Measurements from ENCODE around the gene ZNF865. TPM values are rescaled to one million over a fixed set of nuclear protein-coding genes. Genes with fewer than 3 reads are reported as not detected.

ZNF865 gene
- total and polyA plus RNA-seq, 8 donors = 5.7 to 9.7 (median 7.8) TPM

DNA sequence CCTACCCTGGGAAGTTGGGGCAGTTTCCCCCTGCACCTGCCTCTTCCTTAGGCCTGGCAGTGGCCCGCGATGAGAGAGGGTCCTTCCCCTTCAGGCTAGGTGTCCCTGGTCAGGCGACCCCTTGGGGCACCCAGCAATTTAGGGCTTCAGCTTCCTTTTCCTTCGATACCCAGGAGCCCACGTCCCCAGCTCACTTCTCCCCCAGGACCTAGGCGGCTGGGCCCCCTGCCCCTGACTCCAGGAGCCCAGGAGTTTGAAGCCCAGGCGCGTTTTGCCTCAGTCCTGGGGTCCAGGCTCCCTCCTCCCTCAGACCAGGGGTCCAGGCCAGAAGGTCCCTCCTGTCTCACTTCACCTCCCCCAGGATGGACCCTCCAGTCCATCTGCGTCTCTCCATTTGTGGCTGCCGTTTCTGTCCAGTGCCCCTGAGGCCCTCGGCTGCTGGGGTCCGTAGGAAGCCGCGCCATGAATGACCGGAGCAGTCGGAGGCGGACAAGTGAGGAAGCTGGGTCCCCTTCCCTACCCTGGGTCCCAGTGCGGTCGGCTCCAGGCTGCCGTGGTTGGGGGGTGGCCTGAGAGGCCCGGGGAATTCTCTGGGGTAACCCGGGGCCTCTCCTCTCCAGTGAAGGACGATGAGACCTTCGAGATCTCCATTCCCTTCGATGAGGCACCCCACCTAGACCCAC is 43.3 kb downstream of the ZNF865 start:
- ATAC-seq (no peak), FAIRE-seq (no peak), DNase-seq (peak in 2 of 6 donors; percentile 50 to 75)
- peaks cover 3 to 12% (median 6%) of the 10 kb centered on the region in 3 donors for H3K4me1 ChIP-seq
- H3K27me3 ChIP-seq = no peaks in the 10 kb centered on the region
- H3K36me3 ChIP-seq = no peaks in the 10 kb centered on the region
- WGBS, 2 donors = 36 to 40% methylated on average over 25 of the region's 25 CpGs
- H3K4me3 ChIP-seq = peak overlapping the region; percentile 81 to 93 (median 90)
- peak overlapping the region; percentile 46 to 68 (median 62) for H3K27ac ChIP-seq
- intact Hi-C loops (cut with DNase I) = no loop called here
- H3K9me3 ChIP-seq = no peaks in the 10 kb centered on the region
- TF ChIP-seq, protein P1, sequence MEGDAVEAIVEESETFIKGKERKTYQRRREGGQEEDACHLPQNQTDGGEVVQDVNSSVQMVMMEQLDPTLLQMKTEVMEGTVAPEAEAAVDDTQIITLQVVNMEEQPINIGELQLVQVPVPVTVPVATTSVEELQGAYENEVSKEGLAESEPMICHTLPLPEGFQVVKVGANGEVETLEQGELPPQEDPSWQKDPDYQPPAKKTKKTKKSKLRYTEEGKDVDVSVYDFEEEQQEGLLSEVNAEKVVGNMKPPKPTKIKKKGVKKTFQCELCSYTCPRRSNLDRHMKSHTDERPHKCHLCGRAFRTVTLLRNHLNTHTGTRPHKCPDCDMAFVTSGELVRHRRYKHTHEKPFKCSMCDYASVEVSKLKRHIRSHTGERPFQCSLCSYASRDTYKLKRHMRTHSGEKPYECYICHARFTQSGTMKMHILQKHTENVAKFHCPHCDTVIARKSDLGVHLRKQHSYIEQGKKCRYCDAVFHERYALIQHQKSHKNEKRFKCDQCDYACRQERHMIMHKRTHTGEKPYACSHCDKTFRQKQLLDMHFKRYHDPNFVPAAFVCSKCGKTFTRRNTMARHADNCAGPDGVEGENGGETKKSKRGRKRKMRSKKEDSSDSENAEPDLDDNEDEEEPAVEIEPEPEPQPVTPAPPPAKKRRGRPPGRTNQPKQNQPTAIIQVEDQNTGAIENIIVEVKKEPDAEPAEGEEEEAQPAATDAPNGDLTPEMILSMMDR (IDR thresholded peaks at IDR 0.05) = no peak

DNA sequence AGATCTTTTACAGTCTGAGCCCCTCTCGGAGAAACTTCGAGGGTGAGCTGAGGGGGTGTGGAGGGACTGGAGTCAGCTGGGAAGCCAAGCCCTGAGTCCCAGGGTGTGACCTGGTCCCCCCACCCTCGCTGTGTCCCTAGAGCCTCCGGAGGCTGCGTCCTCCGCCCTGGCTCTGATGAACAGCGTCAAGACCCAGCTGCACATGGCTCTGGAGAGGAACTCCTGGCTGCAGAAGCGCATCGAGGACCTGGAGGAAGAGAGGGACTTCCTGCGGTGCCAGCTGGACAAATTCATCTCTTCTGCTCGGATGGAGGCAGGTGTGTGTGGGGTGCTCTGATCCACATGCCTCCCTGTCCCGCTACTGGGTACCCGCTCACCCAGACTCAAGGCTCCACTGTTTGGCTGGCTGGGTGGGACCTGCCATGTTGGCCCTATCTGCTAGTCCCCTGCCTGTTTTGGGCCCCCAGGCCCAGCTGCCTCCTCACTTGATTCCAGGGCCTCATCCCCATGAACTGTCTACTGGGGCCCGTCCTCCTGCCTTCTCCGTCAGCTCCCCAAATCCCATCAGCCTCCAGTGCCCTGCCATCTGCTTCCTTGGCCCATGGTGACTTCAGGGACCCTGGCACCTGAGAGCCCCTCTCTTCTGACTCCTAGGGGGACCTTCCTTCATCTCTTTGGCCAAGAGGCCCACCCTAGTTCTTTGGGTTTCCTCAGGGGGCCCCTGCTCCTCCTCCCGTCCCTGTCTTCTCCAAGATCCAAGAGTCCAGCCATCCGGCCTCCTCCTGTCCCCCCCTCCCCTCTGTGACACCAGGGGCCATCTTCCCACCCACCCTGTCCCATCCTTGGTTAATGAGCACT is 44.0 kb downstream of the ZNF865 start:
- DNase-seq = peak in 2 of 6 donors; percentile 37 to 67
- peaks cover 0 to 12% (median 6%) of the 10 kb centered on the region in 3 donors for H3K4me1 ChIP-seq
- TF ChIP-seq, protein P1 (IDR thresholded peaks at IDR 0.05) = no peak

GRCh38 chr19:55650126-55650557 is 44.7 kb downstream of the ZNF865 start:
- H3K4me1 ChIP-seq = peaks cover 0 to 12% (median 6%) of the 10 kb centered on the region in 3 donors
- no peaks in the 10 kb centered on the region for H3K9me3 ChIP-seq
- DNase-seq = peak in 2 of 6 donors; percentile 21 to 33
- WGBS, 2 donors = 79 to 93% methylated on average over 4 of the region's 4 CpGs
- no peak overlapping the region for H3K27ac ChIP-seq
- no peaks in the 10 kb centered on the region for H3K27me3 ChIP-seq
- no peak overlapping the region for H3K4me3 ChIP-seq
- no peak for FAIRE-seq
- no peaks in the 10 kb centered on the region for H3K36me3 ChIP-seq
- TF ChIP-seq, protein P1 (IDR thresholded peaks at IDR 0.05) = no peak
- intact Hi-C loops (cut with DNase I) = no loop called here
- ATAC-seq = no peak

More for the DNA sequence above, 44.0 kb downstream of the ZNF865 start:
- Histone ChIP-seq H3K27ac (no peak overlapping the region), H3K9me3 (no peaks in the 10 kb centered on the region), H3K4me3 (peak overlapping the region in 1 of 4 donors; percentile 91), H3K27me3 (no peaks in the 10 kb centered on the region), H3K36me3 (no peaks in the 10 kb centered on the region)
- intact Hi-C loops (cut with DNase I) = no loop called here
- FAIRE-seq (no peak), ATAC-seq (no peak)
- WGBS, 2 donors = 79 to 87% methylated on average over 17 of the region's 17 CpGs

- H3K27me3 ChIP-seq = no peaks in the 10 kb centered on the region
- no peak overlapping the region for H3K4me3 ChIP-seq
- 88 to 91% methylated on average over 17 of the region's 17 CpGs for WGBS, 2 donors
- TF ChIP-seq, protein P1 (IDR thresholded peaks at IDR 0.05) = no peak
- DNase-seq = peak in 2 of 6 donors; percentile 37 to 71
- intact Hi-C loops (cut with DNase I) = no loop called here
- peaks cover 0 to 12% (median 6%) of the 10 kb centered on the region in 3 donors for H3K4me1 ChIP-seq
- ATAC-seq = no peak
- no peaks in the 10 kb centered on the region for H3K36me3 ChIP-seq
- H3K9me3 ChIP-seq = no peaks in the 10 kb centered on the region
- H3K27ac ChIP-seq = no peak overlapping the region
- FAIRE-seq = no peak
These were observed 45.3 kb downstream of the ZNF865 start for GRCh38 chr19:55650602-55651230.

Data from pancreas (tissue), 10 donors.